ENCODE data around the gene SLC39A5. TPM values are rescaled to one million over a fixed set of nuclear protein-coding genes. Genes with fewer than 3 reads are reported as not detected.

SLC39A5 gene
- polyA plus RNA-seq, 2 donors = 0.09 to 0.29 TPM

- H3K27me3 ChIP-seq (ENCODE audit: control insufficient read depth in 1 of 2, insufficient read depth in 2 of 2, low read length in 2 of 2) = no peaks in the 10 kb centered on the region
- H3K36me3 ChIP-seq (ENCODE audit: control insufficient read depth in 2 of 2, insufficient read depth in 2 of 2, low read length in 1 of 2) = peaks cover 15 to 21% of the 10 kb centered on the region in 2 donors
- 74 to 78% methylated on average over 11 of the region's 11 CpGs for WGBS, 2 donors
Observed at GRCh38 chr12:56237552-56237951, 7.7 kb downstream of the SLC39A5 start.

GRCh38 chr12:56241424-56242303, 11.8 kb downstream of the SLC39A5 start:
- Histone ChIP-seq H3K36me3 (ENCODE audit: control insufficient read depth in 2 of 2, insufficient read depth in 2 of 2, low read length in 1 of 2) (peaks cover 39 to 47% of the 10 kb centered on the region in 2 donors), H3K27me3 (ENCODE audit: control insufficient read depth in 1 of 2, insufficient read depth in 2 of 2, low read length in 2 of 2) (no peaks in the 10 kb centered on the region), H3K9me3 (ENCODE audit: control insufficient read depth in 2 of 2, insufficient read depth in 1 of 2, low read depth in 1 of 2, low read length in 1 of 2) (no peaks in the 10 kb centered on the region), H3K4me3 (ENCODE audit: low read depth in 1 of 2, low read length in 2 of 2) (no peak overlapping the region), H3K4me1 (ENCODE audit: control insufficient read depth in 2 of 2, insufficient read depth in 2 of 2, low read length in 1 of 2) (no peaks in the 10 kb centered on the region), H3K27ac (ENCODE audit: low read depth in 2 of 2, low read length in 1 of 2) (no peak overlapping the region)
- 82 to 87% methylated on average over 9 of the region's 9 CpGs for WGBS, 2 donors

More at GRCh38 chr12:56237552-56237951, 7.7 kb downstream of the SLC39A5 start:
- Histone ChIP-seq H3K4me1 (ENCODE audit: control insufficient read depth in 2 of 2, insufficient read depth in 2 of 2, low read length in 1 of 2) (no peaks in the 10 kb centered on the region), H3K27ac (ENCODE audit: low read depth in 2 of 2, low read length in 1 of 2) (no peak overlapping the region), H3K9me3 (ENCODE audit: control insufficient read depth in 2 of 2, insufficient read depth in 1 of 2, low read depth in 1 of 2, low read length in 1 of 2) (no peaks in the 10 kb centered on the region), H3K4me3 (ENCODE audit: low read depth in 1 of 2, low read length in 2 of 2) (no peak overlapping the region)

- Histone ChIP-seq H3K4me3 (ENCODE audit: low read depth in 1 of 2, low read length in 2 of 2) (no peak overlapping the region), H3K9me3 (ENCODE audit: control insufficient read depth in 2 of 2, insufficient read depth in 1 of 2, low read depth in 1 of 2, low read length in 1 of 2) (no peaks in the 10 kb centered on the region), H3K27ac (ENCODE audit: low read depth in 2 of 2, low read length in 1 of 2) (no peak overlapping the region), H3K36me3 (ENCODE audit: control insufficient read depth in 2 of 2, insufficient read depth in 2 of 2, low read length in 1 of 2) (peaks cover 39 to 54% of the 10 kb centered on the region in 2 donors), H3K27me3 (ENCODE audit: control insufficient read depth in 1 of 2, insufficient read depth in 2 of 2, low read length in 2 of 2) (no peaks in the 10 kb centered on the region), H3K4me1 (ENCODE audit: control insufficient read depth in 2 of 2, insufficient read depth in 2 of 2, low read length in 1 of 2) (no peaks in the 10 kb centered on the region)
- WGBS, 2 donors = 81 to 88% methylated on average over 13 of the region's 13 CpGs
Observed at GRCh38 chr12:56242986-56243385, 13.1 kb downstream of the SLC39A5 start.

GRCh38 chr12:56243731-56244181, 13.9 kb downstream of the SLC39A5 start:
- Histone ChIP-seq H3K27me3 (ENCODE audit: control insufficient read depth in 1 of 2, insufficient read depth in 2 of 2, low read length in 2 of 2) (no peaks in the 10 kb centered on the region), H3K9me3 (ENCODE audit: control insufficient read depth in 2 of 2, insufficient read depth in 1 of 2, low read depth in 1 of 2, low read length in 1 of 2) (no peaks in the 10 kb centered on the region), H3K36me3 (ENCODE audit: control insufficient read depth in 2 of 2, insufficient read depth in 2 of 2, low read length in 1 of 2) (peaks cover 38 to 59% of the 10 kb centered on the region in 2 donors), H3K4me1 (ENCODE audit: control insufficient read depth in 2 of 2, insufficient read depth in 2 of 2, low read length in 1 of 2) (no peaks in the 10 kb centered on the region), H3K4me3 (ENCODE audit: low read depth in 1 of 2, low read length in 2 of 2) (no peak overlapping the region), H3K27ac (ENCODE audit: low read depth in 2 of 2, low read length in 1 of 2) (no peak overlapping the region)
- WGBS, 2 donors = 68 to 73% methylated on average over 3 of the region's 3 CpGs

- Histone ChIP-seq H3K36me3 (ENCODE audit: control insufficient read depth in 2 of 2, insufficient read depth in 2 of 2, low read length in 1 of 2) (peaks cover 37 to 62% of the 10 kb centered on the region in 2 donors), H3K27me3 (ENCODE audit: control insufficient read depth in 1 of 2, insufficient read depth in 2 of 2, low read length in 2 of 2) (no peaks in the 10 kb centered on the region), H3K27ac (ENCODE audit: low read depth in 2 of 2, low read length in 1 of 2) (no peak overlapping the region), H3K4me1 (ENCODE audit: control insufficient read depth in 2 of 2, insufficient read depth in 2 of 2, low read length in 1 of 2) (no peaks in the 10 kb centered on the region), H3K9me3 (ENCODE audit: control insufficient read depth in 2 of 2, insufficient read depth in 1 of 2, low read depth in 1 of 2, low read length in 1 of 2) (no peaks in the 10 kb centered on the region), H3K4me3 (ENCODE audit: low read depth in 1 of 2, low read length in 2 of 2) (no peak overlapping the region)
- WGBS, 2 donors = 94 to 97% methylated on average over 14 of the region's 14 CpGs
Observed at GRCh38 chr12:56244494-56244893, 14.6 kb downstream of the SLC39A5 start.

- Histone ChIP-seq H3K36me3 (ENCODE audit: control insufficient read depth in 2 of 2, insufficient read depth in 2 of 2, low read length in 1 of 2) (peaks cover 38 to 62% of the 10 kb centered on the region in 2 donors), H3K4me1 (ENCODE audit: control insufficient read depth in 2 of 2, insufficient read depth in 2 of 2, low read length in 1 of 2) (no peaks in the 10 kb centered on the region), H3K4me3 (ENCODE audit: low read depth in 1 of 2, low read length in 2 of 2) (no peak overlapping the region), H3K9me3 (ENCODE audit: control insufficient read depth in 2 of 2, insufficient read depth in 1 of 2, low read depth in 1 of 2, low read length in 1 of 2) (no peaks in the 10 kb centered on the region), H3K27ac (ENCODE audit: low read depth in 2 of 2, low read length in 1 of 2) (no peak overlapping the region), H3K27me3 (ENCODE audit: control insufficient read depth in 1 of 2, insufficient read depth in 2 of 2, low read length in 2 of 2) (no peaks in the 10 kb centered on the region)
- 93 to 95% methylated on average over 16 of the region's 16 CpGs for WGBS, 2 donors
Observed at GRCh38 chr12:56247923-56248322, 18.1 kb downstream of the SLC39A5 start.

GRCh38 chr12:56248711-56249110, 18.9 kb downstream of the SLC39A5 start:
- H3K36me3 ChIP-seq (ENCODE audit: control insufficient read depth in 2 of 2, insufficient read depth in 2 of 2, low read length in 1 of 2) = peaks cover 39 to 61% of the 10 kb centered on the region in 2 donors
- no peaks in the 10 kb centered on the region for H3K9me3 ChIP-seq (ENCODE audit: control insufficient read depth in 2 of 2, insufficient read depth in 1 of 2, low read depth in 1 of 2, low read length in 1 of 2)
- H3K4me1 ChIP-seq (ENCODE audit: control insufficient read depth in 2 of 2, insufficient read depth in 2 of 2, low read length in 1 of 2) = no peaks in the 10 kb centered on the region
- no peak overlapping the region for H3K27ac ChIP-seq (ENCODE audit: low read depth in 2 of 2, low read length in 1 of 2)
- no peak overlapping the region for H3K4me3 ChIP-seq (ENCODE audit: low read depth in 1 of 2, low read length in 2 of 2)
- no peaks in the 10 kb centered on the region for H3K27me3 ChIP-seq (ENCODE audit: control insufficient read depth in 1 of 2, insufficient read depth in 2 of 2, low read length in 2 of 2)
- WGBS, 2 donors = 93 to 94% methylated on average over 8 of the region's 8 CpGs

GRCh38 chr12:56252649-56253048, 22.8 kb downstream of the SLC39A5 start:
- WGBS, 2 donors = 93 to 94% methylated on average over 3 of the region's 3 CpGs
- Histone ChIP-seq H3K27ac (ENCODE audit: low read depth in 2 of 2, low read length in 1 of 2) (no peak overlapping the region), H3K36me3 (ENCODE audit: control insufficient read depth in 2 of 2, insufficient read depth in 2 of 2, low read length in 1 of 2) (peaks cover 39 to 43% of the 10 kb centered on the region in 2 donors), H3K9me3 (ENCODE audit: control insufficient read depth in 2 of 2, insufficient read depth in 1 of 2, low read depth in 1 of 2, low read length in 1 of 2) (no peaks in the 10 kb centered on the region), H3K27me3 (ENCODE audit: control insufficient read depth in 1 of 2, insufficient read depth in 2 of 2, low read length in 2 of 2) (no peaks in the 10 kb centered on the region), H3K4me1 (ENCODE audit: control insufficient read depth in 2 of 2, insufficient read depth in 2 of 2, low read length in 1 of 2) (peaks cover 0 to 6% of the 10 kb centered on the region in 2 donors), H3K4me3 (ENCODE audit: low read depth in 1 of 2, low read length in 2 of 2) (no peak overlapping the region)

- WGBS, 2 donors = 87 to 90% methylated on average over 11 of the region's 11 CpGs
- no peaks in the 10 kb centered on the region for H3K27me3 ChIP-seq (ENCODE audit: control insufficient read depth in 1 of 2, insufficient read depth in 2 of 2, low read length in 2 of 2)
- peaks cover 36 to 38% of the 10 kb centered on the region in 2 donors for H3K36me3 ChIP-seq (ENCODE audit: control insufficient read depth in 2 of 2, insufficient read depth in 2 of 2, low read length in 1 of 2)
- peaks cover 0 to 6% of the 10 kb centered on the region in 2 donors for H3K4me1 ChIP-seq (ENCODE audit: control insufficient read depth in 2 of 2, insufficient read depth in 2 of 2, low read length in 1 of 2)
- no peak overlapping the region for H3K4me3 ChIP-seq (ENCODE audit: low read depth in 1 of 2, low read length in 2 of 2)
- no peak overlapping the region for H3K27ac ChIP-seq (ENCODE audit: low read depth in 2 of 2, low read length in 1 of 2)
- H3K9me3 ChIP-seq (ENCODE audit: control insufficient read depth in 2 of 2, insufficient read depth in 1 of 2, low read depth in 1 of 2, low read length in 1 of 2) = no peaks in the 10 kb centered on the region
Observed at GRCh38 chr12:56253091-56253490, 23.2 kb downstream of the SLC39A5 start.
